ENCODE measurements around the gene INSRR. TPM values are rescaled to one million over a fixed set of nuclear protein-coding genes. Genes with fewer than 3 reads are reported as not detected.
A peak's percentile ranks its signal among the peaks of the same experiment; 100 is the strongest.

Gene INSRR
- total and polyA plus RNA-seq, 9 of the 15 experiments (the other 6 are each of a cell fraction or from before 2014, with no cell fraction given): 0.03 to 0.18 (median 0.06) TPM; not detected in 3

DNA sequence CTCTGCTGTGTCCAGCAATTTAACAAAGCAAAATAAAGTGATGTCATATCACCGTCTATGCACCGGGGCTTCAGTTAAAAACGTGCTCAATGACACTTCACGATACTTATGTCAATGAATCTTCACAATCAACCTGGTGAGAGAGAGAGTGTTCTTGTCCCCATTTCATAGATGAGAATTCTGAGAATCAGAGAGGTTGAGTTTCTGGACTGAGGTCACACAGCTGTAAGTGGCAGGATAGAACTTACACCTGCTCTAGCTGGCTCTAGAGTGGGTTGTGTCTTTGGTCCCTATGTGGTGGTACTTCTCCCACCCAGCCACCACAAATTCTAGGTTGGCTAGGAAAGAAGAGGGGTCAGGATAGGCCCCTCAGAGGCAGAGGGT lies 6.9 kb upstream of the INSRR start (continued):
- TF ChIP-seq ZNF778 (CRISPR knock-in tag; IDR thresholded peaks at IDR 0.05) (no peak), ZNF197 (CRISPR knock-in tag; IDR thresholded peaks at IDR 0.05; ENCODE audit: low read depth) (no peak), ETS2 (tag; IDR thresholded peaks at IDR 0.05; ENCODE audit: borderline replicate concordance, poor library complexity, severe bottlenecking) (no peak), ADNP (tag; IDR thresholded peaks at IDR 0.05) (no peak), PYGO2 (tag; IDR thresholded peaks at IDR 0.05) (no peak), GTF2E2 (tag; IDR thresholded peaks at IDR 0.05) (peak; percentile 30; the same call in 1 of the 2 replicates), HDAC2 (IDR thresholded peaks at IDR 0.05) (peak; percentile 84), KHSRP (IDR thresholded peaks at IDR 0.05) (no peak), PURB (CRISPR knock-in tag; IDR thresholded peaks at IDR 0.05; ENCODE audit: low read depth) (no peak), POLR2AphosphoS5 (IDR thresholded peaks at IDR 0.05; ENCODE audit: control insufficient read depth, insufficient read depth, low read depth, low read length) (no peak), ETV1 (tag; conservative IDR thresholded peaks at IDR 0.05; ENCODE audit: low read depth) (no peak)
- TF ChIP-seq, protein P1, sequence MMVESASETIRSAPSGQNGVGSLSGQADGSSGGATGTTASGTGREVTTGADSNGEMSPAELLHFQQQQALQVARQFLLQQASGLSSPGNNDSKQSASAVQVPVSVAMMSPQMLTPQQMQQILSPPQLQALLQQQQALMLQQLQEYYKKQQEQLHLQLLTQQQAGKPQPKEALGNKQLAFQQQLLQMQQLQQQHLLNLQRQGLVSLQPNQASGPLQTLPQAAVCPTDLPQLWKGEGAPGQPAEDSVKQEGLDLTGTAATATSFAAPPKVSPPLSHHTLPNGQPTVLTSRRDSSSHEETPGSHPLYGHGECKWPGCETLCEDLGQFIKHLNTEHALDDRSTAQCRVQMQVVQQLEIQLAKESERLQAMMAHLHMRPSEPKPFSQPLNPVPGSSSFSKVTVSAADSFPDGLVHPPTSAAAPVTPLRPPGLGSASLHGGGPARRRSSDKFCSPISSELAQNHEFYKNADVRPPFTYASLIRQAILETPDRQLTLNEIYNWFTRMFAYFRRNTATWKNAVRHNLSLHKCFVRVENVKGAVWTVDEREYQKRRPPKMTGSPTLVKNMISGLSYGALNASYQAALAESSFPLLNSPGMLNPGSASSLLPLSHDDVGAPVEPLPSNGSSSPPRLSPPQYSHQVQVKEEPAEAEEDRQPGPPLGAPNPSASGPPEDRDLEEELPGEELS (CRISPR knock-in tag; IDR thresholded peaks at IDR 0.05; ENCODE audit: borderline replicate concordance): no peak
- TF ChIP-seq, protein P2, sequence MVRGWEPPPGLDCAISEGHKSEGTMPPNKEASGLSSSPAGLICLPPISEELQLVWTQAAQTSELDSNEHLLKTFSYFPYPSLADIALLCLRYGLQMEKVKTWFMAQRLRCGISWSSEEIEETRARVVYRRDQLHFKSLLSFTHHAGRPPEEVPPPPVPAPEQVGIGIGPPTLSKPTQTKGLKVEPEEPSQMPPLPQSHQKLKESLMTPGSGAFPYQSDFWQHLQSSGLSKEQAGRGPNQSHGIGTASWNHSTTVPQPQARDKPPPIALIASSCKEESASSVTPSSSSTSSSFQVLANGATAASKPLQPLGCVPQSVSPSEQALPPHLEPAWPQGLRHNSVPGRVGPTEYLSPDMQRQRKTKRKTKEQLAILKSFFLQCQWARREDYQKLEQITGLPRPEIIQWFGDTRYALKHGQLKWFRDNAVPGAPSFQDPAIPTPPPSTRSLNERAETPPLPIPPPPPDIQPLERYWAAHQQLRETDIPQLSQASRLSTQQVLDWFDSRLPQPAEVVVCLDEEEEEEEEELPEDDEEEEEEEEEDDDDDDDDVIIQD (CRISPR knock-in tag; IDR thresholded peaks at IDR 0.05): no peak
- TF ChIP-seq, protein P3, sequence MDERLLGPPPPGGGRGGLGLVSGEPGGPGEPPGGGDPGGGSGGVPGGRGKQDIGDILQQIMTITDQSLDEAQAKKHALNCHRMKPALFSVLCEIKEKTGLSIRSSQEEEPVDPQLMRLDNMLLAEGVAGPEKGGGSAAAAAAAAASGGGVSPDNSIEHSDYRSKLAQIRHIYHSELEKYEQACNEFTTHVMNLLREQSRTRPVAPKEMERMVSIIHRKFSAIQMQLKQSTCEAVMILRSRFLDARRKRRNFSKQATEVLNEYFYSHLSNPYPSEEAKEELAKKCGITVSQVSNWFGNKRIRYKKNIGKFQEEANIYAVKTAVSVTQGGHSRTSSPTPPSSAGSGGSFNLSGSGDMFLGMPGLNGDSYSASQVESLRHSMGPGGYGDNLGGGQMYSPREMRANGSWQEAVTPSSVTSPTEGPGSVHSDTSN (CRISPR knock-in tag; IDR thresholded peaks at IDR 0.05; ENCODE audit: low read depth): no peak
- TF ChIP-seq, protein P3 (tag; conservative IDR thresholded peaks at IDR 0.05; ENCODE audit: low read depth): no peak
- TF ChIP-seq, protein P4, sequence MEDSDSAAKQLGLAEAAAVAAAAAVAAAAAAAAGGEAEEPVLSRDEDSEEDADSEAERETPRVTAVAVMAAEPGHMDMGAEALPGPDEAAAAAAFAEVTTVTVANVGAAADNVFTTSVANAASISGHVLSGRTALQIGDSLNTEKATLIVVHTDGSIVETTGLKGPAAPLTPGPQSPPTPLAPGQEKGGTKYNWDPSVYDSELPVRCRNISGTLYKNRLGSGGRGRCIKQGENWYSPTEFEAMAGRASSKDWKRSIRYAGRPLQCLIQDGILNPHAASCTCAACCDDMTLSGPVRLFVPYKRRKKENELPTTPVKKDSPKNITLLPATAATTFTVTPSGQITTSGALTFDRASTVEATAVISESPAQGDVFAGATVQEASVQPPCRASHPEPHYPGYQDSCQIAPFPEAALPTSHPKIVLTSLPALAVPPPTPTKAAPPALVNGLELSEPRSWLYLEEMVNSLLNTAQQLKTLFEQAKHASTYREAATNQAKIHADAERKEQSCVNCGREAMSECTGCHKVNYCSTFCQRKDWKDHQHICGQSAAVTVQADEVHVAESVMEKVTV (CRISPR knock-in tag; IDR thresholded peaks at IDR 0.05): no peak
- TF ChIP-seq, protein P5, sequence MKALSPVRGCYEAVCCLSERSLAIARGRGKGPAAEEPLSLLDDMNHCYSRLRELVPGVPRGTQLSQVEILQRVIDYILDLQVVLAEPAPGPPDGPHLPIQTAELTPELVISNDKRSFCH (CRISPR knock-in tag; IDR thresholded peaks at IDR 0.05): no peak
- TF ChIP-seq, protein P5 (tag; IDR thresholded peaks at IDR 0.05): no peak
- TF ChIP-seq, protein P6, sequence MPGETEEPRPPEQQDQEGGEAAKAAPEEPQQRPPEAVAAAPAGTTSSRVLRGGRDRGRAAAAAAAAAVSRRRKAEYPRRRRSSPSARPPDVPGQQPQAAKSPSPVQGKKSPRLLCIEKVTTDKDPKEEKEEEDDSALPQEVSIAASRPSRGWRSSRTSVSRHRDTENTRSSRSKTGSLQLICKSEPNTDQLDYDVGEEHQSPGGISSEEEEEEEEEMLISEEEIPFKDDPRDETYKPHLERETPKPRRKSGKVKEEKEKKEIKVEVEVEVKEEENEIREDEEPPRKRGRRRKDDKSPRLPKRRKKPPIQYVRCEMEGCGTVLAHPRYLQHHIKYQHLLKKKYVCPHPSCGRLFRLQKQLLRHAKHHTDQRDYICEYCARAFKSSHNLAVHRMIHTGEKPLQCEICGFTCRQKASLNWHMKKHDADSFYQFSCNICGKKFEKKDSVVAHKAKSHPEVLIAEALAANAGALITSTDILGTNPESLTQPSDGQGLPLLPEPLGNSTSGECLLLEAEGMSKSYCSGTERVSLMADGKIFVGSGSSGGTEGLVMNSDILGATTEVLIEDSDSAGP (CRISPR knock-in tag; IDR thresholded peaks at IDR 0.05): no peak

All from K562 (cell line).